IMR-90 (cell line): Measurements from ENCODE around the gene REPIN1. TPM values are rescaled to one million over a fixed set of nuclear protein-coding genes. Genes with fewer than 3 reads are reported as not detected.
A peak's percentile ranks its signal among the peaks of the same experiment; 100 is the strongest.

ENCODE experiments used
- ATAC-seq: fragments of 200-7000 bp; cut with Tn5 transposase; 2 replicates; pipeline ENCODE4 v1.9.1; 2020; ENCODE audit warnings: low read depth, mild to moderate bottlenecking, moderate library complexity
- BruUV-seq: library from RNA; stranded (reverse); fragments of 400-500 nt; replicated peaks from 2 replicates; lab custom pipeline; 2021; lab: Mats Ljungman, UMichigan
- CTCF ChIA-PET: fragments of 300-600 bp; formaldehyde crosslinking; extraction: SDS; loops from one replicate; lab custom pipeline; 2021; ENCODE audit warnings: antibody characterized with exemption; lab: Yijun Ruan, JAX
- POLR2A ChIA-PET: fragments of 300-600 bp; sonication (Branson Sonifier 250); formaldehyde crosslinking; loops from one replicate; lab custom pipeline; 2022; ENCODE audit warnings: antibody characterized with exemption; ENCODE audit not compliant: unreplicated experiment; lab: Charles Lee
- DNase-seq: peaks from one replicate; pipeline ENCODE4 v3.0.0; 2013
- H2AFZ ChIP-seq: replicated peaks from 2 replicates; pipeline ENCODE3; 2013; ENCODE audit warnings: low read length, mild to moderate bottlenecking; ENCODE audit not compliant: poor library complexity
- H2AK5ac ChIP-seq: 2 replicates; pipeline ENCODE4 v1.6.1; 2013; ENCODE audit warnings: low read depth, low read length, inconsistent platforms
- H2AK9ac ChIP-seq: replicated peaks from 2 replicates; pipeline ENCODE3; 2013; ENCODE audit warnings: mild to moderate bottlenecking, low read depth, low read length, moderate library complexity; ENCODE audit not compliant: poor library complexity
- H2BK120ac ChIP-seq: 2 replicates; pipeline ENCODE4 v1.6.1; 2013; ENCODE audit warnings: low read depth, low read length, inconsistent platforms
- H2BK15ac ChIP-seq: 3 replicates; pipeline ENCODE4 v1.6.1; 2013; ENCODE audit warnings: low read depth, low read length, inconsistent platforms
- H2BK20ac ChIP-seq: 2 replicates; pipeline ENCODE4 v1.6.1; 2013; ENCODE audit warnings: low read depth, mild to moderate bottlenecking, inconsistent platforms, low read length, moderate library complexity
- H2BK5ac ChIP-seq: 2 replicates; pipeline ENCODE4 v1.6.1; 2013; ENCODE audit warnings: mild to moderate bottlenecking, low read depth, low read length, inconsistent platforms; ENCODE audit not compliant: poor library complexity, severe bottlenecking
- H3K14ac ChIP-seq: replicated peaks from 2 replicates; pipeline ENCODE4 v1.6.1; 2013; ENCODE audit warnings: low read depth, low read length, inconsistent platforms
- H3K18ac ChIP-seq: 2 replicates; pipeline ENCODE4 v1.6.1; 2013; ENCODE audit warnings: low read depth, low read length, control low read depth
- H3K23ac ChIP-seq: 2 replicates; pipeline ENCODE4 v1.6.1; 2013; ENCODE audit warnings: low read depth, low read length, inconsistent platforms
- H3K27ac ChIP-seq: 2 replicates; pipeline ENCODE4 v1.5.1; 2013; ENCODE audit warnings: mild to moderate bottlenecking, control low read depth, low read length; ENCODE audit not compliant: insufficient read depth
- H3K27me3 ChIP-seq: 2 replicates; pipeline ENCODE4 v1.6.1; 2013; ENCODE audit warnings: low read length; ENCODE audit not compliant: control insufficient read depth, insufficient read depth
- H3K36me3 ChIP-seq: 2 replicates; pipeline ENCODE4 v1.6.1; 2013; ENCODE audit warnings: low read length, mixed read lengths; ENCODE audit not compliant: control insufficient read depth, insufficient read depth
- H3K4ac ChIP-seq: 2 replicates; pipeline ENCODE4 v1.6.1; 2013; ENCODE audit warnings: low read depth, low read length, inconsistent platforms
- H3K4me1 ChIP-seq: 2 replicates; pipeline ENCODE4 v1.6.1; 2013; ENCODE audit warnings: low read length, mixed read lengths; ENCODE audit not compliant: control insufficient read depth, insufficient read depth
- H3K4me2 ChIP-seq: 2 replicates; pipeline ENCODE4 v1.6.1; 2013; ENCODE audit warnings: low read depth, mild to moderate bottlenecking, control low read depth, low read length, moderate library complexity
- H3K4me3 ChIP-seq: 2 replicates; pipeline ENCODE4 v1.5.1; 2013; ENCODE audit warnings: low read depth, mild to moderate bottlenecking, control low read depth, low read length, moderate library complexity; ENCODE audit not compliant: insufficient read depth
- H3K56ac ChIP-seq: 2 replicates; pipeline ENCODE4 v1.6.1; 2013; ENCODE audit warnings: low read length, inconsistent platforms; ENCODE audit not compliant: insufficient read depth; ENCODE audit errors: extremely low read depth
- H3K79me1 ChIP-seq, 2 experiments: 2 replicates each; pipeline ENCODE4 v1.6.1; 2013; ENCODE audit warnings: low read length in 2 of 2, inconsistent platforms in 1 of 2, low read depth in 1 of 2
- H3K9ac ChIP-seq: 2 replicates; pipeline ENCODE4 v1.6.1; 2013; ENCODE audit warnings: low read depth, low read length, control low read depth
- H3K9me1 ChIP-seq: 2 replicates; pipeline ENCODE4 v1.6.1; 2013; ENCODE audit warnings: low read length, inconsistent platforms; ENCODE audit not compliant: insufficient read depth
- H3K9me3 ChIP-seq: 2 replicates; pipeline ENCODE4 v1.6.1; 2013; ENCODE audit warnings: low read length; ENCODE audit not compliant: control insufficient read depth, insufficient read depth
- H4K20me1 ChIP-seq: 2 replicates; pipeline ENCODE4 v1.6.1; 2013; ENCODE audit warnings: low read length, inconsistent platforms; ENCODE audit not compliant: insufficient read depth
- H4K5ac ChIP-seq: 2 replicates; pipeline ENCODE4 v1.6.1; 2013; ENCODE audit warnings: mild to moderate bottlenecking, low read depth, low read length, control low read depth
- H4K8ac ChIP-seq, 2 experiments: 2 replicates each; pipeline ENCODE4 v1.6.1; 2013; ENCODE audit warnings: low read depth in 2 of 2, low read length in 2 of 2, control low read depth in 1 of 2, inconsistent platforms in 1 of 2
- H4K91ac ChIP-seq: 2 replicates; pipeline ENCODE4 v1.6.1; 2013; ENCODE audit warnings: low read depth, low read length, inconsistent platforms; ENCODE audit not compliant: insufficient read depth
- CHD1 ChIP-seq: IDR thresholded peaks from 2 replicates; pipeline ENCODE4 v1.6.1; 2012; ENCODE audit warnings: low read depth, low read length, improper control_type of control experiment
- CTCF ChIP-seq: conservative IDR thresholded peaks from 2 replicates; pipeline ENCODE4 v1.5.1; 2012; ENCODE audit warnings: mild to moderate bottlenecking, low read depth, low read length, improper control_type of control experiment
- ELK1 ChIP-seq: fragments of 150-350 bp; IDR thresholded peaks from 2 replicates; pipeline ENCODE4 v1.6.1; 2016; ENCODE audit warnings: low read depth, mild to moderate bottlenecking, low read length, moderate library complexity, borderline replicate concordance
- FOS ChIP-seq: fragments of 150-350 bp; IDR thresholded peaks from 2 replicates; pipeline ENCODE4 v1.6.1; 2016; ENCODE audit warnings: low read depth, low read length
- MAFK ChIP-seq: IDR thresholded peaks from 2 replicates; pipeline ENCODE4 v1.6.1; 2012; ENCODE audit warnings: low read depth, low read length, improper control_type of control experiment
- NFE2L2 ChIP-seq: fragments of 150-350 bp; IDR thresholded peaks from 2 replicates; pipeline ENCODE4 v1.6.1; 2016; ENCODE audit warnings: low read depth, mild to moderate bottlenecking, low read length
- POLR2A ChIP-seq: IDR thresholded peaks from 2 replicates; pipeline ENCODE4 v1.6.1; 2012; ENCODE audit warnings: mild to moderate bottlenecking, low read depth, low read length
- RAD21 ChIP-seq: IDR thresholded peaks from 2 replicates; pipeline ENCODE4 v1.6.1; 2012; ENCODE audit warnings: low read length, improper control_type of control experiment
- RCOR1 ChIP-seq: IDR thresholded peaks from 2 replicates; pipeline ENCODE4 v1.6.1; 2012; ENCODE audit warnings: mild to moderate bottlenecking, low read length, improper control_type of control experiment; ENCODE audit not compliant: insufficient replicate concordance
- SMC3 ChIP-seq: fragments of 150-350 bp; IDR thresholded peaks from 2 replicates; pipeline ENCODE4 v1.6.1; 2016; ENCODE audit warnings: low read depth, mild to moderate bottlenecking, antibody characterized with exemption, low read length, moderate library complexity
- WGBS, 2 experiments: methylation state at CpG; one replicate each; pipeline versions ENCODE4 v1.1.5 to v1.1.7; 2013; ENCODE audit warnings: missing lambda C conversion rate in 2 of 2; ENCODE audit not compliant: insufficient read length in 1 of 2; ENCODE audit errors: extremely low coverage in 2 of 2; 5-methylcytosine and 5-hydroxymethylcytosine counted together
- dilution Hi-C: fragments of 300-500 bp; cut with HindIII; formaldehyde crosslinking; loops from one replicate; pipeline ENCODE4 v1.14.3; 2018; ENCODE audit warnings: low sequenced_read_pairs; ENCODE audit not compliant: unreplicated experiment
- in situ Hi-C: fragments of 300-500 bp; cut with MboI; formaldehyde crosslinking; loops from 3 replicates; pipeline ENCODE4 v1.14.3; 2019; ENCODE audit warnings: low sequenced_read_pairs, inconsistent platforms, mixed read lengths
- intact Hi-C: fragments of 100-400 bp; cut with micrococcal nuclease; formaldehyde crosslinking; loops from 2 replicates; pipeline ENCODE4 v1.10.0; 2022
- polyA plus RNA-seq, 3 experiments: library from polyadenylated mRNA; depleted of rRNA; stranded (reverse); fragments of >200 nt; gene quantifications; 2 replicates each; pipeline ENCODE4 v1.2.3, GENCODE V29; 2012; ENCODE audit warnings: low replicate concordance in 1 of 3
- total RNA-seq: library from RNA; depleted of rRNA; stranded (reverse); fragments of >200 nt; gene quantifications from 2 replicates; pipeline ENCODE4 v1.2.3, GENCODE V29; 2012
- TF ChIP-seq, protein P1 (sequence below): fragments of 150-350 bp; IDR thresholded peaks from 2 replicates; pipeline ENCODE4 v1.6.1; 2017; ENCODE audit warnings: mild to moderate bottlenecking, antibody characterized with exemption, low read length, low read depth

Gene REPIN1
- total and polyA plus RNA-seq, 2 of the 4 experiments (the other 2 are of a cell fraction), result 19.4 to 50.6 TPM

GRCh38 chr7:150340024-150340749 lies 28.4 kb upstream of the REPIN1 start:
- H2BK15ac ChIP-seq, result no peak overlapping the region
- peak overlapping the region; percentile 75 for H2AK9ac ChIP-seq
- H4K20me1 ChIP-seq, result 0 out of 2 replicates have a peak, but pooled peaks cover 3% of the 10 kb centered on the region
- H2BK120ac ChIP-seq, result peak overlapping the region; percentile 24; the same call in 1 of the 2 replicates
- H2BK20ac ChIP-seq, result 0 out of 2 replicates have a peak overlapping the region, but pooled peaks have one; percentile 31
- CTCF ChIA-PET, result interaction anchor here (0.6 to 0.9 kb wide), 3 partner anchors 14 to 38 kb away, joined by 3 to 4 read pairs (median 4); no protein-coding TSS in a partner anchor
- H4K91ac ChIP-seq, result peak overlapping the region; percentile 5; the same call in 1 of the 2 replicates
- H4K5ac ChIP-seq, result no peak overlapping the region; the same call in 1 of the 2 replicates
- 0 out of 4 replicates have a peak overlapping the region, but pooled peaks of 1 of the 2 experiments have one; percentile 13 for H4K8ac ChIP-seq
- H3K79me1 ChIP-seq, result no peaks in the 10 kb centered on the region
- no peak overlapping the region; the same call in 1 of the 2 replicates for H3K4me3 ChIP-seq
- POLR2A ChIA-PET, result no interaction called here
- no peak overlapping the region for H2BK5ac ChIP-seq
- no peak overlapping the region for H2AK5ac ChIP-seq
- peaks cover 21% of the 10 kb centered on the region for H3K27me3 ChIP-seq
- H3K36me3 ChIP-seq, result no peaks in the 10 kb centered on the region
- H3K14ac ChIP-seq, result no peak overlapping the region
- peak overlapping the region; percentile 75; the same call in 1 of the 2 replicates for H3K4me2 ChIP-seq
- peaks cover 30% of the 10 kb centered on the region for H3K4me1 ChIP-seq
- in situ Hi-C loops (no loop called here), intact Hi-C loops (no loop called here), dilution Hi-C loops (no loop called here)
- H3K56ac ChIP-seq, result no peak overlapping the region
- TF ChIP-seq ELK1 (no peak), RCOR1 (no peak), POLR2A (no peak), CHD1 (no peak), NFE2L2 (no peak), MAFK (no peak), FOS (no peak), RAD21 (no peak), CTCF (no peak), SMC3 (no peak)
- TF ChIP-seq, protein P1, sequence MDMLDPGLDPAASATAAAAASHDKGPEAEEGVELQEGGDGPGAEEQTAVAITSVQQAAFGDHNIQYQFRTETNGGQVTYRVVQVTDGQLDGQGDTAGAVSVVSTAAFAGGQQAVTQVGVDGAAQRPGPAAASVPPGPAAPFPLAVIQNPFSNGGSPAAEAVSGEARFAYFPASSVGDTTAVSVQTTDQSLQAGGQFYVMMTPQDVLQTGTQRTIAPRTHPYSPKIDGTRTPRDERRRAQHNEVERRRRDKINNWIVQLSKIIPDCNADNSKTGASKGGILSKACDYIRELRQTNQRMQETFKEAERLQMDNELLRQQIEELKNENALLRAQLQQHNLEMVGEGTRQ, result no peak
- DNase-seq, result peak; percentile 42
- H3K18ac ChIP-seq, result peak overlapping the region; percentile 23; the same call in 1 of the 2 replicates
- peak overlapping the region; percentile 15; the same call in 1 of the 2 replicates for H3K27ac ChIP-seq
- H3K4ac ChIP-seq, result peak overlapping the region; percentile 45; the same call in 1 of the 2 replicates
- no TSS peak for BruUV-seq
- ATAC-seq, result peak; percentile 61
- H3K9me3 ChIP-seq, result peaks cover 14% of the 10 kb centered on the region
- WGBS, 2 experiments, result 6% methylated on average over 15 of the region's 39 CpGs; no CpG with 5 or more reads in 1 of the 2 experiments
- H3K9ac ChIP-seq, result no peak overlapping the region
- no peak overlapping the region for H3K23ac ChIP-seq
- peak overlapping the region; percentile 71 for H2AFZ ChIP-seq
- peaks cover 11% of the 10 kb centered on the region; the same call in 1 of the 2 replicates for H3K9me1 ChIP-seq
